Omental fat pad (tissue), 4 donors: ENCODE measurements around the gene CHMP2A. TPM values are rescaled to one million over a fixed set of nuclear protein-coding genes. Genes with fewer than 3 reads are reported as not detected.
"Not testable (repeated sequence)": the region's sequence is repeated elsewhere in the genome, so short reads cannot be mapped to it uniquely, and the experiment has no call there.

Source experiments
- ATAC-seq: fragments of 150-250 bp; one replicate; pipeline ENCODE4 v1.9.1; 2016; ENCODE audit warnings: mild to moderate bottlenecking, moderate library complexity; ENCODE audit not compliant: low FRiP score
- DNase-seq: peaks from one replicate; pipeline ENCODE4 v3.0.0-alpha.2; 2019; ENCODE audit warnings: low spot score
- total RNA-seq, 4 donors: library from RNA; depleted of rRNA; stranded (reverse); fragments of >200 nt; gene quantifications; one replicate each; pipeline ENCODE4 v1.1.0, GENCODE V29; 2016
- TF ChIP-seq, protein P1 (sequence below), 3 donors: fragments of 450-650 bp; IDR thresholded peaks; one replicate each; pipeline ENCODE4 v1.5.1; 2016 to 2017; ENCODE audit warnings: antibody characterized with exemption in 3 of 3, mild to moderate bottlenecking in 3 of 3, moderate library complexity in 2 of 3

CHMP2A gene
- total RNA-seq, 4 donors from 2014 or later: 87.0 to 115 (median 99.6) TPM

DNA sequence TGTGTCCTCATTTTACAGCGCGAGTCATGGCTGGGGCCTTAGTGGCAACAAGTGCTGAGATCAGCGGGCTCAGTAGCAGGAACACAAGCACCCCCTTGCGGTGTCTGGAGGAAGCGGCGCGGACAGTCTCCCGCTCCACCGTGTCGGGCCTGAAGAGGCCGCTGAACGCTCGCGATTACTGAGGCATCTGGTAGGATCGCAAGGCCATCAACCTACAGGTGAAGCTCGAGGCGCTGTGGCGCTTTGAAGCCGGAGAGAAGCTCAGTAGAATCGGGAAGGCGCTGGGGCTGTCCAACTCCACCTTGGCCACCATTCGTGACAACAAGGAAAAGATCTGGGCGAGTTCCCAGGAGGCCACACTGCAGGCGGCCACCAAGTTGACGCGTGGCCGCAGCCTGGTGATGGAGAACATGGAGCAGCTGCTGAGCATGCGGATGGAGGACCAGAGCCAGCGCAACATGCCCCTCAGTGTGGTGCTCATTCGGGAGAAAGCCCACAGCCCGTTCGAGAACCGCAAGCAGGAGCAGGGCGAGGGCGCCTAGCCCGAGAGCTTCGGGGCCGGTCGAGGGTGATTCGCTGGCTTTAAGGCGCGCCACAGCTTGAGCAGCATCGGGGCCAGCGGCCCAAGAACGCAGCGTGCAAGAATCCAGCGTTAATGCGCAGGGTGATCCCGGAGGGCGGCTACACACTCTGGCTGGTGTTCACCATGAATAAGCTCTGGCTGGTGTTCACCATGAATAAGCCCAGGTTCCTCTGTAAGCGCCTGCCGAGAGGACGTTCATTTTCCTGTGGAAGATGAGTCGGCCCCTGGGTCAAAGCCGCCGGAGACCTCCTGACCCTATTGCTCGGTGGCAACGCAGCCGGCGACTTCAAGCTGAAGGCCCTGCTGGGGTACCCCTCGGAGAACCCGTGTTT, 26.6 kb upstream of the CHMP2A start:
- TF ChIP-seq, protein P1, sequence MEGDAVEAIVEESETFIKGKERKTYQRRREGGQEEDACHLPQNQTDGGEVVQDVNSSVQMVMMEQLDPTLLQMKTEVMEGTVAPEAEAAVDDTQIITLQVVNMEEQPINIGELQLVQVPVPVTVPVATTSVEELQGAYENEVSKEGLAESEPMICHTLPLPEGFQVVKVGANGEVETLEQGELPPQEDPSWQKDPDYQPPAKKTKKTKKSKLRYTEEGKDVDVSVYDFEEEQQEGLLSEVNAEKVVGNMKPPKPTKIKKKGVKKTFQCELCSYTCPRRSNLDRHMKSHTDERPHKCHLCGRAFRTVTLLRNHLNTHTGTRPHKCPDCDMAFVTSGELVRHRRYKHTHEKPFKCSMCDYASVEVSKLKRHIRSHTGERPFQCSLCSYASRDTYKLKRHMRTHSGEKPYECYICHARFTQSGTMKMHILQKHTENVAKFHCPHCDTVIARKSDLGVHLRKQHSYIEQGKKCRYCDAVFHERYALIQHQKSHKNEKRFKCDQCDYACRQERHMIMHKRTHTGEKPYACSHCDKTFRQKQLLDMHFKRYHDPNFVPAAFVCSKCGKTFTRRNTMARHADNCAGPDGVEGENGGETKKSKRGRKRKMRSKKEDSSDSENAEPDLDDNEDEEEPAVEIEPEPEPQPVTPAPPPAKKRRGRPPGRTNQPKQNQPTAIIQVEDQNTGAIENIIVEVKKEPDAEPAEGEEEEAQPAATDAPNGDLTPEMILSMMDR (IDR thresholded peaks at IDR 0.05): peak in 1 of 3 donors; percentile 83
- ATAC-seq: peak; percentile 80

DNA sequence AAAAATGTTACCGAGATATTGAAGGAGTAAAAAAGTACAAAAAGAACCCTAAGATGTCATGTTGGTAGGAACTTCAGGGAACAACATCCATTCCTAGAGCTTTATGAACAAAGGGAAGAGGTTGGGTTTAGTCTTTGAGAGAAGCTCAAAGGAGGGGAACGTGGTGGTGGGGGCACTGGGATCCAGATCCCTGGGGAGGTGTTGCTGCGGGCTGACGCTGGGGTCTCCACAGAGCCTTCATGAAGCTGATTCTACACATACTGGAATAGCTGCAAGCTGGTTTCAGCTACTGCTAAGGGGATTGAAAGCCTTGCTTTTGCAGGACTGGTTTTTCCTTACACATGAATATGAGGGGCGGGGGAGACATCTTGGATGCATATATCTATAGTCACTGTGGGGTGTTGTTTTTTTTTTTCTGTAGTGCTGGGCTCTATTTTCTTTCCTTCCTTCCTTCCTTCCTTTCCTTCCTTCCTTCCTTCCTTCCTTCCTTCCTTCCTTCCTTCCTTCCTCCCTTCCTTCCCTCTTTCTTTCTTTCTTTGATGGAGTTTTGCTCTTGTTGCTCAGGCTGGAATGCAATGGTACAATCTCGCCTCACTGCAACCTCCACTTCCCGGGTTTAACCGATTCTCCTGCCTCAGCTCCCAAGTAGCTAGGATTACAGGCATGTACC, 24.7 kb upstream of the CHMP2A start:
- no peak for DNase-seq
- TF ChIP-seq, protein P1 (IDR thresholded peaks at IDR 0.05): no peak
- ATAC-seq: no peak

More for the DNA sequence above, 26.6 kb upstream of the CHMP2A start:
- DNase-seq: peak; percentile 73

DNA sequence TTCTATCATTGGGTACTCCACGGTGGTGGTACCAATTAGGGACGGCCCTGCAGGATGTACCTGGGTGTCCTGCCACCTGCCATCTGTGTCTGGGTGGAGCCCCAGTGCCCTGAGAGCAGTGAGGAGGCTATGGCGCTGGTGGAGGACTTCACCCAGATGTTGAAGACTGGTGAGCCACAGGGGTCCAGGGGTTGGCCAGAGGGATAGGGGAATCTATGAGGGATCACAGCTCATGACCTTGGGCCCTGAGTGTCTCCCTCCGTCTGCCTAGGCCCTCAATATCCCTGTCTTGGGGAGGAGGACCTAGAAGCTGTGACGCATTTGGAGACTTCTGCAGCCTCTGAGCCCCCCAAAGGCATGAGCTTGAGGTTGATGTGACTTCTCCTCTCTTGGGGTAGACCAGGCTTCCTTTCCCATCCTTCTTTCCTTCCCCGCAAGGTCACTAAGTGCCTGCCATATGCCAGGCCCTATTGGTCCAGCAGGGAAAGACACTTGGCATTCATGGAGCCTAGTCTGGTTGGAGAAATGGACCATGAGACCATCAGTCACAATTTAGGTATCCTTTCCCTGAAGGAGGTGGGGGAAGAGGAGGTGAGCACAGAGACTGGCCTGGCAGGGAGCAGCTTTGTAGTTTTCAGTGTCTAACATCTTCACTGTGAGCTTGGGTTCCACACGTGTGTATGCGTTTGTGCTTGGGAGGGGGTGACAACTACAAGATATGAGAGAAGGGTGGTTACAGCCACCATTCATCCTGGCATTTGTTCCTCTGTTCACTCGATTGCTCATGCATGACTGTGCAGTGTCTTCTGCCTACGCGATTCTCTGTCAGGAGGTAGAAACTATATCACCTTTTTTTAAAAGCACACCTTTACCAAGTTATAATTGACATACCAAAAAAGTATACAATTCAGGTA, 23.4 kb upstream of the CHMP2A start:
- no peak for DNase-seq
- ATAC-seq: no peak
- TF ChIP-seq, protein P1 (IDR thresholded peaks at IDR 0.05): no peak

DNA sequence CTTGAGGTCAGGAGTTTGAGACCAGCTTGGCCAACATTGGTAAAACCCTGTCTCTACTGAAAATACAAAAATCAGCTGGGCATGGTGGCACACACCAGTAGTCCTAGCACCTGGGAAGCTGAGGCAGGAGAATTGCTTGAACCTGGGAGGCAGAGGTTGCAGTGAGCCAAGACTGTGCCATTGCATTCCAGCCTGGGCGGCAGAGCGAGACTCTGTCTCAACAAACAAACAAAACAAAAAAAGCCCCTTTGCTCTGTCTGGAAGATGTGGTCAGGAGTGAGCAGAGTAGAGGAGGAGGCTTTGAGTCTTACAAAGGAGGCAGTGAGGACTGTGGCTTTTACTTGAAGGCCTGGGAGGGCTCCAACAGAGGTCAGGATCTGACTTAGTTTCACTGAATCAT, 22.7 kb upstream of the CHMP2A start:
- DNase-seq, ATAC-seq: not testable (repeated sequence)

DNA sequence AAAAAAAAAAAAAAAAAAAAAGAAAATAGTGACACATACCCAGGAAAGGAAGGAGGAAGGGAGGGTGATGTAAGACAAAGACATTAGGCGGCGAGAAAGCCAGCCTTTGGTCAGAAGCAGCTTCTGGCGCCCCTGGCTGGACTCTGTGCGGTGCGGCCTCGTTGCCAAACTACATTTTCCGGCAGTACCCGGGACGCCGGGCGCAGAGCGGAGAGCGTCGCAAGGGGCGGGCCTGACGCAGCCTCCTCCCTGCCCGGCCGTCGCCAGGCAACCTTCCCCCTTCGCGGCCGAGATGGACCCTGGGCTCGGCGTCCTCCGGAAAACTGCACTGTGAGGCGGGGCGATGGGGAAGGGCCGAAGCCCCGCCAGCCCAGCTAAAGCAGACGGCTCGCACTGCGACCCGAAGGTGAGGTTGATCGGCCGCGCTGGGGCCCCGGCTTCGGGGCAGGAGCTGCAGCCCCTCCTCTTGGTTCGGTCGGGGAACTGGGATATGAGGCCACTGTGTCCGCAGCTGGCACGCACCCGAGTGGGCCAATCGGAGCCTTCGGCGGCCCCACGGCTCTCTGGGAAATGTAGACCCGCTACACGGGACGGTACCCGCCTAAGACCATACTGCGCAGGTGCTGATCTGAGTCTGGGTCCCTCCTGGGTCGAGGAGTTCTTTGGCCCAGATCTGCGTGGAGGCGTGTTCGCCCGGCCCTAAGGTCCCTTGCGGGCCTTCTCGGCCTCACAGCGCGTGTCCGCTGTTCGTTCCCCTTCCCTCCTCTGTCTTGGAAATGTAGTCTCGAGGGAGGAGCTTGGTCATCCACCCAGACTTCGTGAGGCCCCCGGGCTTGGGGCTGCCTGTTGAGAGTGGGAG, 20.5 kb upstream of the CHMP2A start:
- TF ChIP-seq, protein P1 (IDR thresholded peaks at IDR 0.05): no peak
- ATAC-seq (peak; percentile 74), DNase-seq (peak; percentile 59)

DNA sequence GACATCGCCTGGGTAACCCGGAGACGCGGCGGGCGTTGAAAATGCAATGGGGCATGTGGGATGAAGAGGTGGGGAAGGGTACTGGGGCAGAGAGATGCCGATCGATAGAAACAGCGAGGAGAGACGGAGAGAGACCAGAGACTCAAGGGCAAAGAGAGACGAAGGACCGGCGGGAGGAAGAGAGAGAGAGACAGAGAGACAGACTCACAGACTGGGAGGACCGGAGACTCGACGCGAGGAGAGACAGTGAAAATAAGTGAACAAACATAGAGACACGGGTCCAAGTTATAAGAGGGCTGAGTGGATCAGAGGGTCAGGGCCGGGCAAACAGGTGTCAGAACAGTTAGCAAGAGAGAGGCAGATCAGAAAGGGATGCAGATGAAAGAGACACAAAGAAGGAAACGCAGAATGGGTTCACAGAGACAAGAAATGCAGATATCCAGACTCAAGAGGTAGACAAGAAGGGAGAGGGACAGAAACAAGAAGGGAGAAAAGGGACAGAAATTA, 18.8 kb upstream of the CHMP2A start:
- TF ChIP-seq, protein P1 (IDR thresholded peaks at IDR 0.05): no peak
- DNase-seq: no peak
- no peak for ATAC-seq
